ENCODE measurements around the gene SLC9A9.

DNA sequence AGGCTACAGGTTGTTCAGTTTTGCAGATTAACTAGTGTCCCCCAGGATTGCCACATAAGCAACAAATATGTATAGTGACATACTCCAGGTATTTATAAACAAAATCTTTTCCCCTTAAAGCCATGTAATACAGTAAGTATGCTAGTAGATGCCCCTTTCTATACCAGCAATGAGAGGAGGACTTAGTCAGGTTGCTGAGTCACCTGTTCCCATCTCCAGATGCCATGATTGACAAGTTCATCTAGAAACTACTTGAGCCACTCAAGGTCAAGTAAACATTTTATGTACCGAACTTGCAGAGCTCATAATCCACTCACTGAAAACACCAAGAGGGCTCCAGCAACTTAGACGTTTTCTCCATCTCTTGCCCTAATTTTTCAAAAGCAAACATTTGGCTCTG, 18.2 kb downstream of the SLC9A9 start:
- TF ChIP-seq CTCF (IDR thresholded peaks at IDR 0.05) (no peak), POLR2A (IDR thresholded peaks at IDR 0.05; ENCODE audit: low read depth) (no peak), POLR2AphosphoS5 (IDR thresholded peaks at IDR 0.05) (no peak)

All from esophagus muscularis mucosa (tissue), 3 donors.